ENCODE results near the gene CTBS. TPM values are rescaled to one million over a fixed set of nuclear protein-coding genes. Genes with fewer than 3 reads are reported as not detected.
"Not testable (repeated sequence)": the region's sequence is repeated elsewhere in the genome, so short reads cannot be mapped to it uniquely, and the experiment has no call there.

Gene CTBS
- total RNA-seq, 2 experiments from 2014 or later: 27.2 to 28.1 TPM

- H3K4me1 Mint-ChIP-seq: peaks cover 13% of the 10 kb centered on the region
- no peak overlapping the region for H3K27ac Mint-ChIP-seq
- CTCF ChIA-PET: no interaction called here
- peaks cover 38% of the 10 kb centered on the region for H3K9me3 Mint-ChIP-seq
- peaks cover 3% of the 10 kb centered on the region for H3K27me3 Mint-ChIP-seq
- POLR2A ChIA-PET: interaction anchor here (1.9 kb wide), 1 partner anchor 30 kb away, joined by 4 read pairs; the partner anchor contains the start of gene CTBS
- peaks cover 19% of the 10 kb centered on the region for H3K36me3 Mint-ChIP-seq (ENCODE audit: low read depth)
- no peak overlapping the region for H3K4me3 Mint-ChIP-seq
- DNase-seq: no peak
Measured at GRCh38 chr1:84603941-84604830, 29.9 kb upstream of the CTBS start.

GRCh38 chr1:84603223-84603622 lies 29.0 kb upstream of the CTBS start:
- H3K4me3 Mint-ChIP-seq: no peak overlapping the region
- ChIA-PET CTCF (interaction anchor here (1.3 kb wide), 1 partner anchor 161 kb away, joined by 3 read pairs; no protein-coding TSS in a partner anchor), POLR2A (interaction anchor here (1.9 kb wide), 1 partner anchor 29 kb away, joined by 4 read pairs; the partner anchor contains the start of gene CTBS)
- peaks cover 36% of the 10 kb centered on the region for H3K9me3 Mint-ChIP-seq
- H3K36me3 Mint-ChIP-seq (ENCODE audit: low read depth): peaks cover 19% of the 10 kb centered on the region
- DNase-seq: no peak
- no peak overlapping the region for H3K27ac Mint-ChIP-seq
- peaks cover 22% of the 10 kb centered on the region for H3K4me1 Mint-ChIP-seq
- H3K27me3 Mint-ChIP-seq: peaks cover 3% of the 10 kb centered on the region

- Mint-ChIP-seq H3K36me3 (ENCODE audit: low read depth) (peaks cover 15% of the 10 kb centered on the region), H3K27me3 (no peaks in the 10 kb centered on the region), H3K27ac (no peak overlapping the region), H3K9me3 (peaks cover 25% of the 10 kb centered on the region), H3K4me3 (no peak overlapping the region), H3K4me1 (peaks cover 24% of the 10 kb centered on the region)
- DNase-seq: no peak
- POLR2A ChIA-PET: interaction anchor here (0.9 to 3.2 kb wide), 2 partner anchors 27 to 95 kb away, joined by 4 to 18 read pairs; partner anchors contain the start of genes CTBS, GNG5 and SPATA1
- CTCF ChIA-PET: interaction anchor here (3.0 kb wide), 1 partner anchor 19 kb away, joined by 8 read pairs; no protein-coding TSS in a partner anchor
Measured at GRCh38 chr1:84600796-84601195, 26.6 kb upstream of the CTBS start.

- Mint-ChIP-seq H3K36me3 (ENCODE audit: low read depth) (peaks cover 4% of the 10 kb centered on the region), H3K4me3 (no peak overlapping the region), H3K9me3 (peaks cover 14% of the 10 kb centered on the region), H3K4me1 (peaks cover 24% of the 10 kb centered on the region), H3K27ac (peak overlapping the region; percentile 14), H3K27me3 (peaks cover 3% of the 10 kb centered on the region)
- CTCF ChIA-PET: interaction anchor here (3.0 kb wide), 1 partner anchor 21 kb away, joined by 8 read pairs; no protein-coding TSS in a partner anchor
- POLR2A ChIA-PET: interaction anchor here (3.2 kb wide), 1 partner anchor 25 kb away, joined by 18 read pairs; the partner anchor contains the start of gene CTBS
- no peak for DNase-seq
Measured at GRCh38 chr1:84598846-84599741, 24.9 kb upstream of the CTBS start.

- Mint-ChIP-seq H3K4me1 (peaks cover 24% of the 10 kb centered on the region), H3K9me3 (peaks cover 12% of the 10 kb centered on the region), H3K4me3 (no peak overlapping the region), H3K36me3 (ENCODE audit: low read depth) (peaks cover 3% of the 10 kb centered on the region), H3K27me3 (peaks cover 3% of the 10 kb centered on the region), H3K27ac (no peak overlapping the region)
- ChIA-PET POLR2A (interaction anchor here (3.2 kb wide), 1 partner anchor 24 kb away, joined by 18 read pairs; the partner anchor contains the start of gene CTBS), CTCF (interaction anchor here (3.0 kb wide), 1 partner anchor 21 kb away, joined by 8 read pairs; no protein-coding TSS in a partner anchor)
- DNase-seq: no peak
Measured at GRCh38 chr1:84598418-84598817, 24.2 kb upstream of the CTBS start.

- Mint-ChIP-seq H3K27ac (no peak overlapping the region), H3K36me3 (ENCODE audit: low read depth) (peaks cover 8% of the 10 kb centered on the region), H3K4me1 (peaks cover 24% of the 10 kb centered on the region), H3K9me3 (peaks cover 5% of the 10 kb centered on the region), H3K4me3 (no peak overlapping the region), H3K27me3 (peaks cover 3% of the 10 kb centered on the region)
- POLR2A ChIA-PET: no interaction called here
- no peak for DNase-seq
- CTCF ChIA-PET: interaction anchor here (1.0 kb wide), 1 partner anchor 23 kb away, joined by 4 read pairs; the partner anchor contains the start of gene CTBS
Measured at GRCh38 chr1:84597011-84597410, 22.8 kb upstream of the CTBS start.

- H3K4me3 Mint-ChIP-seq; POLR2A ChIA-PET; H3K36me3 Mint-ChIP-seq (ENCODE audit: low read depth); H3K27ac Mint-ChIP-seq; H3K27me3 Mint-ChIP-seq; H3K9me3 Mint-ChIP-seq; CTCF ChIA-PET; DNase-seq: not testable (repeated sequence)
- peaks cover 18% of the 10 kb centered on the region for H3K4me1 Mint-ChIP-seq
Measured at GRCh38 chr1:84594959-84595358, 20.7 kb upstream of the CTBS start.

- DNase-seq: no peak
- H3K4me3 Mint-ChIP-seq: no peak overlapping the region
- H3K9me3 Mint-ChIP-seq: peaks cover 8% of the 10 kb centered on the region
- H3K4me1 Mint-ChIP-seq: peaks cover 3% of the 10 kb centered on the region
- H3K27me3 Mint-ChIP-seq: peaks cover 3% of the 10 kb centered on the region
- no peaks in the 10 kb centered on the region for H3K36me3 Mint-ChIP-seq (ENCODE audit: low read depth)
- ChIA-PET POLR2A (interaction anchor here (1.0 to 3.5 kb wide), 3 partner anchors 13 to 81 kb away, joined by 3 to 34 read pairs (median 3); partner anchors contain the start of genes CTBS, GNG5 and SPATA1), CTCF (interaction anchor here (0.7 kb wide), 1 partner anchor 170 kb away, joined by 3 read pairs; no protein-coding TSS in a partner anchor)
- H3K27ac Mint-ChIP-seq: no peak overlapping the region
Measured at GRCh38 chr1:84587099-84587498, 12.9 kb upstream of the CTBS start.

GRCh38 chr1:84585803-84586202 lies 11.6 kb upstream of the CTBS start:
- H3K4me3 Mint-ChIP-seq: no peak overlapping the region
- ChIA-PET POLR2A (interaction anchor here (3.5 kb wide), 1 partner anchor 12 kb away, joined by 34 read pairs; the partner anchor contains the start of gene CTBS), CTCF (interaction anchor here (1.9 kb wide), 1 partner anchor 35 kb away, joined by 7 read pairs; no protein-coding TSS in a partner anchor)
- H3K36me3 Mint-ChIP-seq (ENCODE audit: low read depth): no peaks in the 10 kb centered on the region
- peaks cover 6% of the 10 kb centered on the region for H3K9me3 Mint-ChIP-seq
- no peak overlapping the region for H3K27ac Mint-ChIP-seq
- no peaks in the 10 kb centered on the region for H3K27me3 Mint-ChIP-seq
- H3K4me1 Mint-ChIP-seq: peaks cover 3% of the 10 kb centered on the region
- no peak for DNase-seq

GRCh38 chr1:84584126-84584525 lies 9.9 kb upstream of the CTBS start:
- Mint-ChIP-seq H3K4me3 (no peak overlapping the region), H3K9me3 (peaks cover 6% of the 10 kb centered on the region), H3K4me1 (peaks cover 3% of the 10 kb centered on the region), H3K36me3 (ENCODE audit: low read depth) (peaks cover 1% of the 10 kb centered on the region), H3K27me3 (no peaks in the 10 kb centered on the region), H3K27ac (no peak overlapping the region)
- no peak for DNase-seq
- CTCF ChIA-PET: interaction anchor here (0.6 kb wide), 1 partner anchor 68 kb away, joined by 6 read pairs; no protein-coding TSS in a partner anchor
- POLR2A ChIA-PET: interaction anchor here (0.9 to 3.5 kb wide), 2 partner anchors 10 to 457 kb away, joined by 3 to 34 read pairs; partner anchors contain the start of gene CTBS

GRCh38 chr1:84583648-84584047 lies 9.4 kb upstream of the CTBS start:
- POLR2A ChIA-PET: interaction anchor here (1.4 to 3.5 kb wide), 2 partner anchors 9 to 10 kb away, joined by 12 to 34 read pairs; partner anchors contain the start of gene CTBS

More at GRCh38 chr1:84583648-84584047, 9.4 kb upstream of the CTBS start:
- Mint-ChIP-seq H3K4me1 (peaks cover 3% of the 10 kb centered on the region), H3K9me3 (peaks cover 6% of the 10 kb centered on the region), H3K4me3 (no peak overlapping the region), H3K36me3 (ENCODE audit: low read depth) (peaks cover 2% of the 10 kb centered on the region), H3K27ac (no peak overlapping the region), H3K27me3 (no peaks in the 10 kb centered on the region)
- no peak for DNase-seq
- CTCF ChIA-PET: no interaction called here

All from activated CD4-positive, alpha-beta memory T cell treated with anti-CD3 and anti-CD28 coated beads, Interleukin-2, amount 10 ng/mL, durations not matched to agents 7 days and 5 days (primary cell).